HG03196 (cell line): ENCODE measurements around the gene C11orf91.
"Not testable (repeated sequence)": the region's sequence is repeated elsewhere in the genome, so short reads cannot be mapped to it uniquely, and the experiment has no call there.

ENCODE experiments used
- ATAC-seq: cut with Tn5 transposase; IDR thresholded peaks from one replicate; pipeline ENCODE4 v1.9.1; 2021; ENCODE audit not compliant: unreplicated experiment

C11orf91 gene

GRCh38 chr11:33696931-33697638 is 3.5 kb downstream of the C11orf91 start:
- ATAC-seq: no peak

GRCh38 chr11:33696411-33696810 is 4.2 kb downstream of the C11orf91 start:
- no peak for ATAC-seq

- no peak for ATAC-seq
Observed at GRCh38 chr11:33695051-33695566, 5.5 kb downstream of the C11orf91 start.

GRCh38 chr11:33694346-33695050 is 6.1 kb downstream of the C11orf91 start:
- ATAC-seq: no peak

GRCh38 chr11:33692541-33692940 is 8.1 kb downstream of the C11orf91 start:
- ATAC-seq: no peak

GRCh38 chr11:33692013-33692504 is 8.6 kb downstream of the C11orf91 start:
- ATAC-seq: no peak

- no peak for ATAC-seq
Observed at GRCh38 chr11:33691066-33691864, 9.4 kb downstream of the C11orf91 start.

GRCh38 chr11:33690290-33691065 is 10.1 kb downstream of the C11orf91 start:
- no peak for ATAC-seq

GRCh38 chr11:33689501-33689900 is 11.1 kb downstream of the C11orf91 start:
- no peak for ATAC-seq

GRCh38 chr11:33689085-33689484 is 11.5 kb downstream of the C11orf91 start:
- no peak for ATAC-seq

- no peak for ATAC-seq
Observed at GRCh38 chr11:33687733-33688479, 12.7 kb downstream of the C11orf91 start.

- no peak for ATAC-seq
Observed at GRCh38 chr11:33685082-33685481, 15.5 kb downstream of the C11orf91 start.

- no peak for ATAC-seq
Observed at GRCh38 chr11:33684003-33684706, 16.5 kb downstream of the C11orf91 start.

GRCh38 chr11:33682446-33682845 is 18.2 kb downstream of the C11orf91 start:
- no peak for ATAC-seq

GRCh38 chr11:33682019-33682418 is 18.6 kb downstream of the C11orf91 start:
- ATAC-seq: no peak

- not testable (repeated sequence) for ATAC-seq
Observed at GRCh38 chr11:33678616-33679015, 22.0 kb downstream of the C11orf91 start.

GRCh38 chr11:33674035-33674814 is 26.4 kb downstream of the C11orf91 start:
- no peak for ATAC-seq

- ATAC-seq: no peak
Observed at GRCh38 chr11:33672273-33672672, 28.4 kb downstream of the C11orf91 start.
